M059J (cell line): Measurements from ENCODE around the gene PLTP. TPM values are rescaled to one million over a fixed set of nuclear protein-coding genes. Genes with fewer than 3 reads are reported as not detected.
"Not testable (repeated sequence)": the region's sequence is repeated elsewhere in the genome, so short reads cannot be mapped to it uniquely, and the experiment has no call there.

ENCODE experiments used
- DNase-seq: peaks from one replicate; pipeline ENCODE4 v3.0.0-alpha.2; 2012; ENCODE audit warnings: low read depth
- total RNA-seq: library from RNA; depleted of rRNA; stranded (reverse); fragments of >200 nt; shearing (Covaris generic); gene quantifications from 2 replicates; pipeline ENCODE4 v1.2.3, GENCODE V29; 2014

The PLTP gene
- total RNA-seq, 1 experiment from 2014 or later, result 13.4 TPM

DNA sequence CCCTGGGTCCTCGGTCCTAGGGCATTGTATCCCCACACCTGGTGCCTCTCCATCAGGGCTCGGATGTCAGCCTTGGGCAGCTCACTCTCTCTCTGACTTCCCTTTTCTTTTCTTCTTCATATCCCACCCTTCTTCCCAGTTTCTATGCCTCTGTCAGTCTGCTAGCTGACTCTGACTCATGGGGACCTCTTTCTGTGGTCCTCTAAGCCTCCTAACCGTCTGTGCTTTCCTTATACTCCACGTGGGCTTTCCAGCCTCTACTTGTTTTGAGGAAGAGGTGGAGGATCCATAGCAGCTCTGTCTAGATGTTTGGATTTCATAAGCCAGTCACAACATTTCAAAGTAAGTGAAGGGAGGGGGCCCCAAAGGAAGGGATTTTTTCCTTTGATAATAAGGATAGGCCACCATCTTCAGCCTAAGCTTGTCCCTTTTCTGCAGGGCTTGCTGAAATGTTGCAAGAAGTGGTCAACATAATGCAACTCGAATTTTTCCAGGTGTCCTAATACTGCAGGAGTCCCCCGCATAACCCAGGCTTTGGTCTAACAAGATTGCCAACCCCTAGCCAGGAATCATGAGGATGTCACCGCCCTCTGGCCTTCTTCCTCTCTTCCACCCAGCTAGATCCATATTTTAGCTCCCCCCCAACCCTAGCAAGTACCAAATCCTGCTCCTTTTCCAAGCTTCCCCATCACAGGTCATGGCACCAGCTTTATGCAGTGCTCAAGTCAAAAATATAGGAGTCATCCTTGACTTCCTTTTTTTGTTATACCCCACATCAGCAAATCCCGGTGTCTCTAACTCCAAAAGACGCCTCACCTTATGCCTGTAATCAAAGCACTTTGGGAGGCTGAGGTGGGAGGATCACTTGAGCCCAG is 8.7 kb upstream of the PLTP start:
- DNase-seq, result no peak

GRCh38 chr20:45919542-45920399 is 7.8 kb upstream of the PLTP start:
- DNase-seq, result no peak

- DNase-seq, result no peak
Measured at GRCh38 chr20:45918779-45919537, 7.0 kb upstream of the PLTP start.

GRCh38 chr20:45918182-45918737 is 6.3 kb upstream of the PLTP start:
- DNase-seq, result no peak

DNA sequence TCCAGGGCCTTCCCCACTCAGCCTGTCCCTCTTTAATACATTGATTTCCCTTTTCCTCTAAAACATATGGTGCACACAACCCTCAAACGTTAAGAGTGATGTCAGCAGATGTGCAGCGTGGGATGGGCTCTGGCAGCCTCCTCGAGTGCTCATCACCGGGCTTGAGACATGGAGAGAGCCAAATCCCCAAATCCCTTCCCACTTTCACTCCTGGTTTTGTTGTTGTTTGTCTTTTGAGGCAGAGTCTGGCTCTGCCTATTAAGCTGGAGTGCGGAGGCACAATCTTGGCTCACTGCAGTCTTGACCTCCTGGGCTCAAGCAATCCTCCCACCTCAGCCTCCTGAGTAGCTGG is 5.8 kb upstream of the PLTP start:
- DNase-seq, result no peak

- no peak for DNase-seq
Measured at GRCh38 chr20:45913116-45913515, 1.2 kb upstream of the PLTP start.

- DNase-seq, result no peak
Measured at GRCh38 chr20:45912344-45912682, 358 bp upstream of the PLTP start.

GRCh38 chr20:45910670-45911485 is 1.1 kb downstream of the PLTP start:
- DNase-seq, result peak; percentile 99

DNA sequence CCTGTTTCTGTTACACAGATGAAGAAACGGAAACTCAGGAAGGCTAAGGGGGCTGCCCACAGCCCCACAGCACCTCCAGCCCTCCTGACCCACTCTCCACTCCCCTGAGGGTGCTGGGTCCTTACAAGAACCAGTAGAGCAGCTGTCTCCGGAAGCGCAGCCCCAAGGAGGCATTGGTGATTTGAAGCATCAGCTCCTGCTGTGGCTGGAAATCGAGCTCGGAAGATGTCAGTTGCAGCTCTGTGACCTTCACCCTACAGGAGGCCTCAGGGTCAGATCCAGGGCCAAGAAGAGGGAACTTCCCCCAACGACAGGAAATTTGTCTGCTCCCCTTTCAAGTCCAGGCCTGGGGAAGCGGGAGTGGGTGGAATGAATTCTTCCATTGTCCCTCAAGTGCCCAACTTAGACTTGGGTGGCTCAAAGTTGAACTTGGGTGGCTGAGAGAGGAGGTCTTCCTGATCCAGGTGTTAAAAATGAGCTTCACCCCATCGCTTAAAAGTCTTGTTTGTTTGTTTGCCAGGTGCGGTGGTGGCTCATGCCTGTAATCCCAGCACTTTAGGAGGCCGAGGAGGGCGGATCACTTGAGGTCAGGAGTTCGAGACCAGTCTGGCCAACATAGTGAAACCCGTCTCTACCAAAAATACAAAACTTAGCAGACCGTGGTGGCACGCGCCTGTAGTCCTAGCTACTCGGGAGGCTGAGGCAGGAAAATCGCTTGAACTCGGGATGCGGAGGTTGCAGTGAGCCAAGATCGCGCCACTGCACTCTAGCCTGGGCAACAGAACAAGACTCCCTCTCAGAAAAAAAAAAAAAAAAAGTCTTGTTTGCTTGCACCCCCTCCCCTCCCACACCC is 1.9 kb downstream of the PLTP start:
- DNase-seq, result no peak

DNA sequence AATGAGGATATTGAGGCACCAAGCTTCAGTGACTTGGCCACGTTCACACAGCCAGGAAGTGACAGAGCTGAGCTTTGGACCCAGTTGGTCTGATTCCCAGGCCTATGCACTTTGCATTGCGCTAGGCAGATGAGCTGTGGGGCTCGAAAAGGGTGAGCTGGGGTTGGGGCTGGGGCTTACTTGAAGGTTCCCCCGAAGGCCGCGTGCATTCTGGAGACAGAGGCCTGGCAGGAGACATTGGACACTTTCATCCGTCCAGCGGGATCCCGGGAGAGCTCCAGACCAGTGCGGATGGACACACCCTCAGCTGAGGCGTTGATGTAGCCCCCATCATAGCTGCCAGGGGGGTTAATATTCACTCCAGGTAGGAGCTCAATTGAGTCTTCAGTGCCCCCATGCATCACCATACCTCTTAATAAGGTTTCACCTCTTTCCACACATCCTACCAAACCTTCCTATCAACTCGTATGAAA is 2.6 kb downstream of the PLTP start:
- DNase-seq, result no peak

GRCh38 chr20:45908084-45908483 is 3.9 kb downstream of the PLTP start:
- no peak for DNase-seq

DNA sequence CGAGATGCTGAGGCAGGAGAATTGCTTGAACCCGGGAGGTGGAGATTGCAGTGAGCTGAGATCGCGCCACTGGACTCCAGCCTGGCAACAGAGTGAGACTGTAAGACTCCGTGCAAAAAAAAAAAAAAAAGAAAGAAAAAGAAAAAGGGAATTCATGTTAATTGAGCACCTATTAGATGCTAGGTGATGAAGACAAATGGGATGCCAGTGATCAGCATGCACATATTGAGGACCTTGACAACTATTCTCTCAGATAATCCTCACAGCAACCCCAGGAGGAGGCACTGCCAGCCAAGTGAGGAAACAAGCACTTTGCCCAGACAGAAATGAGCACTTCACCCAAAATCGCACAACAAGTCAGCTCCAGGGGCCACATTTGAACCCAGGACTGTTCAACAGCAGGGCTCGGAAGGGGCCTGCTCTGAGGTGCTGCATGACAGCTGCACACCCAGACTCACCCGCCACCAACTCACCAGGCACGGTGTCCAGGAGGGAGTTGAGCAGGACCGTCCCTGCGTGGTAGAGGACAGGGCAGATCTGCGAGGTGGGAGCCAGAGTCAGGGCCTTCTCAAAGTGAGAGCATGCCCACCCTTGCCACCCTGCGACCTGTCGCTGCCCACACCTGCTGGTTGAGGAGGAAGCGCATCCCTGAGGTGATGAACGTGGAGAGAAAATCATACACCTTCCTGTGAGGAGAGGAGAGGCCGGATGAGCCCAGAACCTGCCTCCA is 4.6 kb downstream of the PLTP start:
- no peak for DNase-seq

GRCh38 chr20:45905505-45906079 is 6.4 kb downstream of the PLTP start:
- peak; percentile 99 for DNase-seq

- DNase-seq, result no peak
Measured at GRCh38 chr20:45904583-45905504, 7.1 kb downstream of the PLTP start.

DNA sequence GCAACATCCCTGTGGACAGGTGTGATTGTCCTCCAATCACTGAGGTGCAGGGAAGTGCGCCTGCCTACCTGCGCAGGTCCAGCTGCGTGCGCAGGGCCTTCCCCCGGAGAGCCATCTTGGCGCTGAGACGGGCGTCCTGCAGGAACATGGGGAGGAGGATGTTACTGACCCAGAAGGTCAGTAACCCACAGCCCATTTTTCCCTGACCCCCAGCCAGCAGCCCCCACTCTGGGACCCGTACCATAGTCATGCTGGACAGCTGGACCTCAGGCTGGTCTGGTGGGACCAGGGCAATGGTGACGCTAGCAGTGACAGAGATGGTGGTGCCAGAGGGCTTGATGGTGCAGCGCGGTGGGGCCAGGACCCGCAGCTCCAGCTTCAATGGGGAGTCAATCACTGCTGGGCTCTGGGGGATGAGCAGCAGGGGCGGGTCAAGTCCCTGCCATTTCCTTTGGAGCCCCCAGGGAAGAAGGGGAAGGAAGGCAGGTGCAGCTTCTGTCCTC is 9.7 kb downstream of the PLTP start:
- DNase-seq, result no peak

GRCh38 chr20:45901332-45901731 is 10.6 kb downstream of the PLTP start:
- DNase-seq, result not testable (repeated sequence)

DNA sequence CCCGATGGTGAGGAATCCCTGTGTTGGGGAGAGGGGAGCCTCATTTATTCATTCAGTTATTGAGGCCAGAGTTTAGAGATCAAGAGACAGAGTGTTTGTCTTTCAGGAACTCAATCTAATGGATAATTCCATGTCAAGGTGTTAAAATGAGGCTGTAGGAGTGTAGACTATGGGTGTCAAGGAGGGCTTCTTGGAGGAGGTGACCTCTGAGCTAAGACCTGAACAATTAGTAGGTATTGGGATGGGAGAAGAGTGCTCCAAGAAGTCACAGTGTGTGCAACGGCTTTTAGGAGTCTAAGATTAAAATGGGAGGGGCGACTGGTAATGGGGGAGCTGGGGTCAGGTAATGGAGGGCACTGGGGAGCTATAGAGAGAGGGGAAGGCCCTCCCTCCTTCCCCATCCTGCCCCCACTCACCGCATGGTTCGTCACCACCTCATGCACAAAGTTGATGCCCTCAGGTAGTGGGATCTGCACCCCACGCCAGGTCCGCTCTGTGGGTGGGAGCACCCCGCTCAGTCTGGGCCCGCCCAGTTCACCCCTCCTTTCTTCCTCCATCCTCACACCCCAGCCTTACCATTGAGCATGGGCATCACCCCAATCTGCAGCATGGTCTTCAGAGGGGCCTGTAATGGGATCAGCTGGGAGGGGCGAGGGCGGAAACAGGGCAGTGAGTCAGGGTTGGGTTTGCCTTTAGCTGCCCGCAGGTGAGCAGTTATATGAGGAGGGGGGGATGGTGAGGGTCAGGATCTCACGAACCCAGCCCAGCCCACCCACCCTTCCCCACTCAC is 12.7 kb downstream of the PLTP start:
- DNase-seq, result no peak
